Mucosa of gallbladder (tissue), 1 donor: Measurements from ENCODE around the gene KRTAP10-9. TPM values are rescaled to one million over a fixed set of nuclear protein-coding genes. Genes with fewer than 3 reads are reported as not detected.
"Not testable (repeated sequence)": the region's sequence is repeated elsewhere in the genome, so short reads cannot be mapped to it uniquely, and the experiment has no call there.

ENCODE experiments used
- DNase-seq: peaks from one replicate; pipeline ENCODE4 v3.0.0-alpha.2; 2020; ENCODE audit warnings: low spot score
- total RNA-seq: library from RNA; stranded (reverse); gene quantifications from one replicate; pipeline ENCODE4 v1.2.1, GENCODE V29; 2021
- donor health status: DM: no; HTN: no; CAD: no.

KRTAP10-9 gene
- total RNA-seq, 1 donor from 2014 or later = not detected

- no peak for DNase-seq
These were observed 31.4 kb upstream of the KRTAP10-9 start for GRCh38 chr21:44595524-44595923.

- DNase-seq = no peak
These were observed 30.7 kb upstream of the KRTAP10-9 start for GRCh38 chr21:44596068-44596725.

DNA sequence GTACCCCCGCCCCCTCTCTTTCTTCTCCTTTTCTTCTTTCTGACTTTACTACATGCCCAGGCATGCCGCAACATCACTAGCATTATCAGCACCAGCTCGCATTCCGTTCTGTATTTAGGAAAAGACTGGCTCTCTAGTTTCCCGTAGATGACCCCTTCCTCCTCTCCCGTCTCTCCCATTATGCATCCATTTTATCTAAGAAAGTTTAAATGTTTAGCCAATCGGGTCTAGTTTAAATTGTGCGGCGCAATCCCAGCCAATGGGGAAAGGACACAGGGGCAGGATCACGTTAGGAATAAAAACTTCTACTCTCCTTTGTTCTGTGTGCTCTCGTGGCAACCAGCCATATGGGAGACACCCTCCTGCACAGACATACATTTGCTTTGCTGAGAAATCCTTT lies 28.8 kb upstream of the KRTAP10-9 start:
- no peak for DNase-seq

- no peak for DNase-seq
These were observed 27.4 kb upstream of the KRTAP10-9 start for GRCh38 chr21:44599264-44600029.

DNA sequence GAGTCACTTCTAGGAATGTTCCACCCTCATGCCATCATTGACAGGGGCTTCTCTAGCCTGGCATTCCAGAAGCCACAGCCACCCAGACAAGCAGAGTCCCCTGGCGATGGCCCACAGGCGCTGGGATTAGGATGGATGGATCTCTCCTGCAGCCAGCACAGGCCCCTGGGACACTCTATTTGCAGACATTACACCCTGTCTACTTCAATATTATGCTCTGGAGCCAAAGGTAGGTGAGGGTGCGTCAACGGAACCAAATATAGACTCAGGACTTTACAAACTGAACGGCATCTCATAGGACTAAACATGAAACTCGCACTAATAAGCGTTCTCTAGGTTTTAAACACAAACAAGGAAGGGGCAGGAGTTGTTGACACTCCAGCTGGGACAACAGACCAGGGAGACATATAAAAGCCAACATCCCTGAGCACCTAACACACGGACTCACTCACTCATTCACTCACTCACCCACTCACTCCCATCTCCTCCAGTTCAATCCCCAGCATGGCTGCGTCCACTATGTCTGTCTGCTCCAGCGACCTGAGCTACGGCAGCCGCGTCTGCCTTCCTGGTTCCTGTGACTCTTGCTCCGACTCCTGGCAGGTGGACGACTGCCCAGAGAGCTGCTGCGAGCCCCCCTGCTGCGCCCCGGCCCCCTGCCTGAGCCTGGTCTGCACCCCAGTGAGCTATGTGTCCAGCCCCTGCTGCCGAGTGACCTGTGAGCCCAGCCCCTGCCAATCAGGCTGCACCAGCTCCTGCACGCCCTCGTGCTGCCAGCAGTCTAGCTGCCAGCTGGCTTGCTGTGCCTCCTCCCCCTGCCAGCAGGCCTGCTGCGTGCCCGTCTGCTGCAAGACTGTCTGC lies 26.5 kb upstream of the KRTAP10-9 start, which contains the start of gene KRTAP10-7:
Gene KRTAP10-7, plus strand, starts transcription at position 480 of the 861 bp plus-strand sequence. Its CDS starts 25 bp downstream, at position 505.
- DNase-seq = not testable (repeated sequence)

- not testable (repeated sequence) for DNase-seq
These were observed 25.8 kb upstream of the KRTAP10-9 start for GRCh38 chr21:44601091-44601490.

DNA sequence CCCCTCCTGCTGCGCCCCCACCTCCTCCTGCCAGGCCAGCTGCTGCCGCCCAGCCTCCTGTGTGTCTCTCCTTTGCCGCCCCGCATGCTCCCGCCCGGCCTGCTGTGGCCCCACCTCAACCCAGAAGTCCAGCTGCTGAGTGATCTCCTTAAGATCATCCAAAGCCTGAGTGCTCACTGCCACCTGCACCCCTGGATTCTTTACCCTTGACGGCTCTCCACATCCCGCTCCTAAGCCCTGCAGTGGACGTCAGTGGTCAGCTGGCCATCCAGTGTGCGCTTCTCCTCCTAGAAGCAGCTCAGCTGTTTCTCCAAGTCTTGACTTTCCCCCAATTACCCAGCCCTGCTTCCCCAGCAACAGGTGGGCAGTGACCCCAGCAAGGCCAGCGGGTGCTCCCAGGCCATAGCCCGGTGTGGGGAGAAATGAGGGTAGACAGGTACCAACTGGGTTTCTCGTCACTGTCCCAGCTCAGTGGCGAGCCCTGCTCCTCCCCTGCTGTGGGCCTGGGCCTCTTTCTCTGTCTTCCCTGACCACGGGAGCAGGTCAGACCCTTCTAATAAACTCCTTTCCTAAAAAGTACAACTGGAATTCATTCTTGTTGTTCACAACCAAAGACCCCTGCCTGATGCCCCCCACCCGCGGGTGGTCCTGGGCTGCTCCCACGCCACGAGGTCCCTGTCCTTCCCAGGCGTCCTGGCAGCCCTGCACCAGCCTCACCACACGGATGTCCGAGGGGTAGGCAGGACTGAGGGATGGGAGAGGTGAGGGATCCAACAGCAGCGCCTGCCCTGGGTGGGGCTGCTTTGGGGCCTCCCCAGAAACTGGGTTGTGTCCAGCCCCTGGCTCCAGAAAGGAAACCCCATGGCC lies 25.1 kb upstream of the KRTAP10-9 start:
- no peak for DNase-seq

DNA sequence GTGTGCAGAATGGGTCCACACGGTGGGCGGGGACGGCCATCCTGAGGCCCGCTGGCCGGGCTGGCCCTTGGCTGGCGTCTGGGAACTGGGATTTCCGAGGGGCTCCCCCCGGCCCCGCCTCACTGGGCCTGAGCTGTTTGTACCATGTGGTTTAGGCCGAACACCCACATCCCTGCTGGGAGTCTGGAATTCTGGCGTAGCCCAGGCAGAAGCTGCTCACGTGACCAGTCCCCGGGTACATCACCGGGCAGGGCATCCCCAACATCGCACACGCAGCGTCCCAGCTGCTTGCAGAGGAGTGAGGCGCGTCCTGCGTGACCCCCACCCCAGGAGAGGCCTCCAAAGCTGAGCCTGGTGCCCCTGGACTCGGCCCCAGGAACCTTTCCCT lies 24.4 kb upstream of the KRTAP10-9 start:
- DNase-seq = no peak

GRCh38 chr21:44603109-44603875 lies 23.6 kb upstream of the KRTAP10-9 start:
- no peak for DNase-seq

GRCh38 chr21:44603911-44604310 lies 23.0 kb upstream of the KRTAP10-9 start:
- DNase-seq = no peak

DNA sequence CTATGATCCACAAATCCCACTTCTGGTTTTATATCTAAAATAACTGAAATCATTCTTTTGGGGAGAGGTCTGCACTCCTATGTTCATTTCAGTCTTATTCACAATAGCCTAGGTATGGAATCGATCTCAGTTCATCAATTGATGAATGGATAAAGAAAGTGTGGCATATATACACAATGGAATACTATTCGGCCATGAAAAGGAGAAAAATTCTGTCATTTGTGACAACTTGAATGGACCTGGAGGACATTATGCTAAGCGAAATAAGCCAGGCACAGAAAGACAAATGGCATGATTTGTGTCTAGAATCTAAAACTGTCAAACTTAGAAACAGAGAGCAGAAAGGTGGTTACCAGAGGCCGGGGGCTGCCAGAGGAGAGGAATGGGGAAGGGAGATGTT lies 20.4 kb upstream of the KRTAP10-9 start:
- DNase-seq = no peak

DNA sequence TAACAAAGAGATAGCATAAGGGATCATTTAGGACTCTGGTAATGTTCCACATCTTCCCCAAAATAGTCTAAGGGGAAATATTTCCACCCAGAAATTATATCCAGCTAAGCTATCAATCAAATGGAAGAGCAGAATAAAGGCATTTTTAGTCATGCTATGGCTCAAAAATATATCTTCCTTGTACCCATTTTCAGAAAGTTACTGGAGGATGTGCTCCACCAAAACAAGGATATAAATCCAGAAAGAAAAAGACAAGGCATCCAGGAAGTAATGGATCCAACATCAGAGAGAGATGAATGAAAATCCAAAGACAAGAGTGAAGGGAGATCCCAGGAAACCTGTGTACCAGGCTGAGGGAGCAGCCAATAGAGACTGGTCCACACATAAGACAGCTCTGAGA lies 17.7 kb upstream of the KRTAP10-9 start:
- DNase-seq = no peak

DNA sequence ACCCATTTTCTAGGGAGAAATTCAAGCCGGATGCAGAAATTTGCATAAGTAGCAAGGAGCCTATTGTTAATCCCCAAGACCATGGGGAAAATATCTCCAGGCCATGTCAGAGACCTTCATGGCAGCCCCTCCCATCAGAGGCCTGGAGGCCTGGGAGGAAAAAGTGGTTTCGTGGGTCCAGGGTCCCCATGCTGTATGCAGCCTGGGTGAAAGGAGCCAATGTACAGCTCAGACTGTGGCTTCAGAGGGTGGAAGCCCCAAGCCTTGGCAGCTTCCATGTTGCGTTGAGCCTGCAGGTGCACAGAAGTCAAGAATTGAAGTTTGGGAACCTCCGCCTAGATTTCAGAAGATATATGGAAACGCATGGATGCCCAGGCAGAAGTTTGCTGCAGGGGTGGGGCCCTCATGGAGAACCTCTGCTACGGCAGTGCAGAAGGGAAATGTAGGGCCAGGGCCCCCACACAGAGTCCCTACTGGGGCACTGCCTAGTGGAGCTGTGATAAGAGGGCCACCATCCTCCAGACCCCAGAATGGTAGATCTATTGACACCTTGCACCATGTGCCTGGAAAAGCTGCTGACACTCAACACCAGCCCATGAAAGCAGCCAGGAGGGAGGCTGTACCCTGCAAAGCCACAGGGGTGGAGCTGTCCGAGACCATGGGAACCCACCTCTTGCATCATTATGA lies 16.6 kb upstream of the KRTAP10-9 start:
- DNase-seq = not testable (repeated sequence)

- DNase-seq = no peak
These were observed 15.3 kb upstream of the KRTAP10-9 start for GRCh38 chr21:44611551-44611950.

GRCh38 chr21:44612029-44612486 lies 14.8 kb upstream of the KRTAP10-9 start, which contains the start of gene KRTAP10-8:
TSS of gene KRTAP10-8 (plus strand) at chr21:44612079. CDS start at chr21:44612101, 22 bp downstream.
- DNase-seq = no peak

DNA sequence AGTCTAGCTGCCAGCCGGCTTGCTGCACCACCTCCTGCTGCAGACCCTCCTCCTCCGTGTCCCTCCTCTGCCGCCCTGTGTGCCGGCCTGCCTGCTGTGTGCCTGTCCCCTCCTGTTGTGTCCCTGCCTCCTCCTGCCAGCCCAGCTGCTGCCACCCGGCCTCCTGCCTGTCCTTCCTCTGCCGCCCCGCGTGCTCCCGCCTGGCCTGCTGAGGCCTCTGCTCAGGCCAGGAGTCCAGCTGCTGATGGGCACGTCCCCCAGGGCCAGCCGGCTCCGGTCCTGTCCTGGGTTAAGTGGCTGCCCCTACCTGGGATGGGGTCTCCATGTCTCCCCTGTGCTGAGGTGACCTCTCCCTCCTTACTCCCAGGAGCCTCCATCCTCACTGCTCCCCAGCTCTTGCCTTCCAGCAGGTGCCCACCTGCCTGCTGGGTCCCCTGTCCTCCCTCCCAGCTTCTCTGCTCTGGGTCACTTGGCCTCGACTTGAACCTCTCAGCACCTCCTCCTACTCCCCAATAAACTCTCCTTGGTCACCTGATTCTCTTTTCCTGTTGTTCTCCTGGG lies 14.1 kb upstream of the KRTAP10-9 start:
- no peak for DNase-seq

GRCh38 chr21:44613386-44614155 lies 13.3 kb upstream of the KRTAP10-9 start:
- DNase-seq = no peak

GRCh38 chr21:44614161-44614631 lies 12.7 kb upstream of the KRTAP10-9 start:
- no peak for DNase-seq
